Adrenal gland (tissue), 5 donors: Measurements from ENCODE around the gene MYO5A.

Experiments used
- CTCF ChIP-seq, 6 experiments: fragments of 450-650 bp in 4 of 6; fragments of 200-600 bp in 2 of 6; sonication (generic) in 1 of 6; IDR thresholded peaks; 1 replicate in 5 of 6; 2 replicates in 1 of 6; pipeline versions ENCODE4 v1.5.1 to v1.8.0; 2016 to 2021; ENCODE audit warnings: antibody characterized with exemption in 6 of 6, mild to moderate bottlenecking in 2 of 6, moderate library complexity in 1 of 6
- POLR2A ChIP-seq, 2 donors: fragments of 450-650 bp; IDR thresholded peaks; one replicate each; pipeline ENCODE4 v1.6.1; 2017; ENCODE audit warnings: antibody characterized with exemption in 2 of 2, mild to moderate bottlenecking in 2 of 2, moderate library complexity in 1 of 2
- donor health status: DM: no; HTN: no; CAD: no.

- TF ChIP-seq CTCF (IDR thresholded peaks at IDR 0.05) (no peak), POLR2A (IDR thresholded peaks at IDR 0.05) (no peak)
Observed at GRCh38 chr15:52496776-52497470, 31.8 kb downstream of the MYO5A start.
